Left ventricle myocardium inferior (tissue), 1 donor: ENCODE measurements around the gene CLSTN3. TPM values are rescaled to one million over a fixed set of nuclear protein-coding genes. Genes with fewer than 3 reads are reported as not detected.

Source experiments
- DNase-seq: peaks from one replicate; pipeline ENCODE4 v3.0.0-alpha.2; 2020
- H3K27ac ChIP-seq: fragments of 200-600 bp; replicated peaks from 2 replicates; pipeline ENCODE4 v1.8.0; 2021
- H3K27me3 ChIP-seq: fragments of 200-600 bp; 2 replicates; pipeline ENCODE4 v1.8.0; 2021; ENCODE audit warnings: low read depth
- H3K36me3 ChIP-seq: fragments of 200-600 bp; 2 replicates; pipeline ENCODE4 v1.8.0; 2021
- H3K4me1 ChIP-seq: fragments of 200-600 bp; 2 replicates; pipeline ENCODE4 v1.8.0; 2021
- H3K4me3 ChIP-seq: fragments of 200-600 bp; 2 replicates; pipeline ENCODE4 v1.8.0; 2021; ENCODE audit warnings: mild to moderate bottlenecking, moderate library complexity
- H3K9me3 ChIP-seq: fragments of 200-600 bp; replicated peaks from 2 replicates; pipeline ENCODE4 v1.8.0; 2021
- CTCF ChIP-seq: fragments of 200-600 bp; IDR thresholded peaks from 2 replicates; pipeline ENCODE4 v1.8.0; 2021; ENCODE audit warnings: antibody characterized with exemption, mild to moderate bottlenecking, borderline replicate concordance
- intact Hi-C: fragments of 100-400 bp; cut with micrococcal nuclease; formaldehyde crosslinking; loops from one replicate; pipeline ENCODE4 v1.11.0; 2022
- total RNA-seq: library from RNA; stranded (reverse); fragmentation: NEBNext Ultra II Directional; extraction: Animal tissue kit (Norgen Biotek cat#: 25700); gene quantifications from one replicate; pipeline ENCODE4 v1.2.1, GENCODE V29; 2021
- donor health status: DM: no; HTN: yes; CAD: no; lungs with severe emphysema.

CLSTN3 gene
- total RNA-seq, 1 donor from 2014 or later, result 4.6 TPM

- no peak overlapping the region for H3K4me3 ChIP-seq
- H3K27me3 ChIP-seq, result no peaks in the 10 kb centered on the region
- H3K27ac ChIP-seq, result no peak overlapping the region
- no peaks in the 10 kb centered on the region for H3K36me3 ChIP-seq
- intact Hi-C loops, result no loop called here
- H3K9me3 ChIP-seq, result no peaks in the 10 kb centered on the region
- DNase-seq, result no peak
- TF ChIP-seq CTCF, result no peak
- H3K4me1 ChIP-seq, result peaks cover 27% of the 10 kb centered on the region
These were observed 18.1 kb upstream of the CLSTN3 start for GRCh38 chr12:7112041-7112440.

- peak; percentile 91 for TF ChIP-seq CTCF
- Histone ChIP-seq H3K36me3 (no peaks in the 10 kb centered on the region), H3K4me1 (peaks cover 18% of the 10 kb centered on the region), H3K9me3 (no peaks in the 10 kb centered on the region), H3K4me3 (no peak overlapping the region), H3K27ac (no peak overlapping the region), H3K27me3 (no peaks in the 10 kb centered on the region)
- intact Hi-C loops, result no loop called here
- no peak for DNase-seq
These were observed 16.7 kb upstream of the CLSTN3 start for GRCh38 chr12:7113389-7113871.

GRCh38 chr12:7114008-7114407, 16.2 kb upstream of the CLSTN3 start:
- DNase-seq, result no peak
- no peak overlapping the region for H3K4me3 ChIP-seq
- no peaks in the 10 kb centered on the region for H3K36me3 ChIP-seq
- no peaks in the 10 kb centered on the region for H3K9me3 ChIP-seq
- H3K27ac ChIP-seq, result no peak overlapping the region
- peaks cover 16% of the 10 kb centered on the region for H3K4me1 ChIP-seq
- intact Hi-C loops, result no loop called here
- no peak for TF ChIP-seq CTCF
- no peaks in the 10 kb centered on the region for H3K27me3 ChIP-seq

- no peak for TF ChIP-seq CTCF
These were observed 15.3 kb upstream of the CLSTN3 start for GRCh38 chr12:7114851-7115250.

GRCh38 chr12:7116196-7116595, 14.0 kb upstream of the CLSTN3 start:
- Histone ChIP-seq H3K4me1 (peaks cover 11% of the 10 kb centered on the region), H3K27me3 (no peaks in the 10 kb centered on the region), H3K36me3 (no peaks in the 10 kb centered on the region), H3K27ac (no peak overlapping the region), H3K4me3 (no peak overlapping the region), H3K9me3 (no peaks in the 10 kb centered on the region)
- no peak for DNase-seq
- intact Hi-C loops, result no loop called here
- TF ChIP-seq CTCF, result no peak

More at GRCh38 chr12:7114851-7115250, 15.3 kb upstream of the CLSTN3 start:
- Histone ChIP-seq H3K4me3 (no peak overlapping the region), H3K27me3 (no peaks in the 10 kb centered on the region), H3K9me3 (no peaks in the 10 kb centered on the region), H3K36me3 (no peaks in the 10 kb centered on the region), H3K4me1 (peaks cover 11% of the 10 kb centered on the region), H3K27ac (no peak overlapping the region)
- DNase-seq, result no peak
- intact Hi-C loops, result no loop called here
